SU-DHL-6 (cell line): ENCODE data around the gene CDC42BPG.

Experiments used
- EZH2phosphoT487 ChIP-seq: fragments of 200-600 bp; sonication (generic), shearing (Covaris generic); conservative IDR thresholded peaks from 2 replicates; pipeline ENCODE4 v1.6.1; 2018; ENCODE audit warnings: mild to moderate bottlenecking, antibody characterized with exemption, low read length, moderate library complexity, mixed read lengths
- TF ChIP-seq, protein P1 (sequence below): fragments of 200-600 bp; sonication (generic); IDR thresholded peaks from one replicate; pipeline ENCODE4 v1.5.1; 2017; ENCODE audit warnings: antibody characterized with exemption, mild to moderate bottlenecking, low read length, moderate library complexity; ENCODE audit not compliant: insufficient read depth, poor library complexity, severe bottlenecking

DNA sequence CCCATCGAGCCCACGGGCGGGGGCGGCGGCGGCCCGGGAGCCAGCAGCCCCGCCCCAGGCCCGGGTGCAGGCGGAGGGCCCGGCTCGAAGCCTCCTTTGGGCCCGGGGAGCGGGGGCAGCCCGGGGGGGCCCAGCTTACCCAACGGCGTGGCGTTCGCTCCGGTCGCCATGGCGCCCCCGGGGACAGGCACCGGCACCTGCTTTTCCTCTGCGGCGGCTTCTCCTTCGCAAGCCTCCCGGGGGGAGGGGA is 66.3 kb downstream of the CDC42BPG start:
- TF ChIP-seq, protein P1, sequence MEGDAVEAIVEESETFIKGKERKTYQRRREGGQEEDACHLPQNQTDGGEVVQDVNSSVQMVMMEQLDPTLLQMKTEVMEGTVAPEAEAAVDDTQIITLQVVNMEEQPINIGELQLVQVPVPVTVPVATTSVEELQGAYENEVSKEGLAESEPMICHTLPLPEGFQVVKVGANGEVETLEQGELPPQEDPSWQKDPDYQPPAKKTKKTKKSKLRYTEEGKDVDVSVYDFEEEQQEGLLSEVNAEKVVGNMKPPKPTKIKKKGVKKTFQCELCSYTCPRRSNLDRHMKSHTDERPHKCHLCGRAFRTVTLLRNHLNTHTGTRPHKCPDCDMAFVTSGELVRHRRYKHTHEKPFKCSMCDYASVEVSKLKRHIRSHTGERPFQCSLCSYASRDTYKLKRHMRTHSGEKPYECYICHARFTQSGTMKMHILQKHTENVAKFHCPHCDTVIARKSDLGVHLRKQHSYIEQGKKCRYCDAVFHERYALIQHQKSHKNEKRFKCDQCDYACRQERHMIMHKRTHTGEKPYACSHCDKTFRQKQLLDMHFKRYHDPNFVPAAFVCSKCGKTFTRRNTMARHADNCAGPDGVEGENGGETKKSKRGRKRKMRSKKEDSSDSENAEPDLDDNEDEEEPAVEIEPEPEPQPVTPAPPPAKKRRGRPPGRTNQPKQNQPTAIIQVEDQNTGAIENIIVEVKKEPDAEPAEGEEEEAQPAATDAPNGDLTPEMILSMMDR: no peak
- TF ChIP-seq EZH2phosphoT487: no peak
